ENCODE data around the gene BEND5. TPM values are rescaled to one million over a fixed set of nuclear protein-coding genes. Genes with fewer than 3 reads are reported as not detected.

The BEND5 gene, protein sequence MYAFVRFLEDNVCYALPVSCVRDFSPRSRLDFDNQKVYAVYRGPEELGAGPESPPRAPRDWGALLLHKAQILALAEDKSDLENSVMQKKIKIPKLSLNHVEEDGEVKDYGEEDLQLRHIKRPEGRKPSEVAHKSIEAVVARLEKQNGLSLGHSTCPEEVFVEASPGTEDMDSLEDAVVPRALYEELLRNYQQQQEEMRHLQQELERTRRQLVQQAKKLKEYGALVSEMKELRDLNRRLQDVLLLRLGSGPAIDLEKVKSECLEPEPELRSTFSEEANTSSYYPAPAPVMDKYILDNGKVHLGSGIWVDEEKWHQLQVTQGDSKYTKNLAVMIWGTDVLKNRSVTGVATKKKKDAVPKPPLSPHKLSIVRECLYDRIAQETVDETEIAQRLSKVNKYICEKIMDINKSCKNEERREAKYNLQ
- 17.5 TPM for total RNA-seq

DNA sequence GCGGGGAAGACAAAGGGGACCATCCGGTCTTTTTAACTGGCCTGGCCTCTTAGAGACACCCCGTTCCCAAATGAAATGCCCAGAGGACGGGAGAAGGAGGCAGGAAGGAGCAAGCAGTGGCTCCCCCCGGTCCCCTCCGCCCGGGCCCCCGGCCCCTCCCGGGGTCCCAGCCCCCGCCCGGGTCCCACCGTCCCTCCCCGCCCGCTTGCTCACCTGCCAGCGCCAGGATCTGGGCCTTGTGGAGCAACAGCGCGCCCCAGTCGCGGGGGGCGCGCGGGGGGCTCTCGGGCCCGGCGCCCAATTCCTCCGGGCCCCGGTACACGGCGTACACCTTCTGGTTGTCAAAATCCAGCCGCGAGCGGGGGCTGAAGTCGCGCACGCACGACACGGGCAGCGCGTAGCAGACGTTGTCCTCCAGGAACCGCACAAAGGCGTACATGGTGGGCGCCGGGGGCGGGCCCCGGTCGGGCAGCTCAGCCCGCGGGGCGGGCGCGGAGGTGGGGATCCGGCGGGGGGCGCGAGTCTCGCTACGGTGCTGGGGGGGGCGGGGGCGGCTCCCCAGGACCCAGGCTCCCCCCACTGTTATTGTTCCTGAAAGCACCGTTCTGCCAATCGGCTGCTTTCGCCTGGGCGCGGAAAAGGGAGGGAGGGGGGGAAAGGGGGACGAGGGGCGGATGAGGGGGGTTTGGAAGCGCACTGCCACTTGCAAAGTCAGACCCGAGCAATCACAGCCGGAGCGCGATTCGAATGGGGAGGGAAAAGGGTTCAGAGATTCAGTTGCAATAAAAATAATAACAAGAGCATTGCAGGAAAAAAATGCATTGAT is at the start of gene BEND5:
Gene BEND5 (minus strand): TSS at position 499 of the 826 bp plus-strand sequence. CDS start 60 bp downstream, at position 439.
- DNase-seq (ENCODE audit: low spot score): peak; percentile 41

DNA sequence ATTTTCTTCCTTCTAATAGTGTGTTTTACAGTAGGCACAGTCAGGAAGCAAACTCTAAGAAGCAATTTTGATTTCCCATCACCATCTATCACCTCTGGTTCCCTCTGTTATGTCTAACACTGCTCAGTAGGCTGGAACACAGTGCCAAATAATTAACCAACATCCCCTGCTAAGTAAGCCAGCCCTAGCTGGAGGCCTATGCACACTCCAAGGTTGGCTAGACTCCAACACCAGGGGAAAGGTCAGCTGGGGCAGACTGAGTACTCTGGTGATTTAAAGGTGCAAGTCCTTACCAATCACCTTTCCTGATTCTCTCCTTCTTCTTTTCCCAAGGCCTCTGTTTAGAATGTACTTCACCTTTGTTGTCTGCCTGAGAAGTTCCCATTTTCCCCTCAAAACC is 46.5 kb upstream of the BEND5 start:
- peak; percentile 84 for DNase-seq (ENCODE audit: low spot score)

DNA sequence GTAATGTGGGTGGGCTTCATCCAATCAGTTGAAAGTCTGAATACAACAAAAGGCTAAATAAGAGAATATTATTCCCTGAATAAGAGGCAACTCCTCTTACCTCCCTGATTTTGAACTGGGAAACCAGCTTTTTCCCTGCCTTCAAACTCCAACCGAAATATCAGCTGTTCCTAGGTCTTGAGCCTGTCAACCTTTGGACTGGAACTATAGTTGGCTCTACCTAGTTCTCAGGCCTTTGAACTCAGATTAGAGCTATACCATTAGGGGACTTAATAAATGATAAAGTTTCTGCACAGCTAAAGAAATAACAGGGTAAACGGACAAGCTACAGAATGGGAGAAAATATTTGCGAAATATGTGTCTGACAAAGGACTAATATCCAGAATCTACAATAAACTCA is 43.8 kb upstream of the BEND5 start:
- DNase-seq (ENCODE audit: low spot score): no peak

DNA sequence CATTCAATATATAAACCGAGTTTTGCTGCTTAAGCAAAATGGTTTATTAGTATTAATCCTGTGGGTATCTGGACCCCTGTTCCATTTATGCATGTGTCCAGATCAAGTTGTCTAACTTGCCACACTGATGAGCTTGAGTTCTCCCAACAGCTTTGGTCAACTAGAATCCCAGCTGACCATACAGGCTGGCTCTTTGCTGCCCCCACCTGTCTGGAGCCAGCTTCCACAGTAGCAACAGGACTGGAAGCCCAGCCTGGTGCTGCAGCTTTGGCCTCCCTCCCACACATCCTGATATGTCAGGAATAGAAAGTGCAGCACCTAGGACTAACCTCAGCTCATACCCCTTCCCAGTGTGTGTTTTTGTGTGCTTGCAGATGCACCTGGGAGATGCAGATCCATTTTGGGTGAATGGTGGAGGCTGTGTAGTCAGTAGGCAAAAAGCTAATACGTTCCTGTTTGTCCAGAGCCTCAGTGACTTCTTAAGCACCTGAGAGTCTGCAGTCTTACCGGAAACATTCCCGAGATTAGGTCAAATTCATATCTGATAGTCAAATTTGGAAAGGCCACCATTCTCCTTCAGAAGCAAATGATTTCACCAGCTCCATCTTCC is 40.9 kb upstream of the BEND5 start:
- peak; percentile 70 for DNase-seq (ENCODE audit: low spot score)

DNA sequence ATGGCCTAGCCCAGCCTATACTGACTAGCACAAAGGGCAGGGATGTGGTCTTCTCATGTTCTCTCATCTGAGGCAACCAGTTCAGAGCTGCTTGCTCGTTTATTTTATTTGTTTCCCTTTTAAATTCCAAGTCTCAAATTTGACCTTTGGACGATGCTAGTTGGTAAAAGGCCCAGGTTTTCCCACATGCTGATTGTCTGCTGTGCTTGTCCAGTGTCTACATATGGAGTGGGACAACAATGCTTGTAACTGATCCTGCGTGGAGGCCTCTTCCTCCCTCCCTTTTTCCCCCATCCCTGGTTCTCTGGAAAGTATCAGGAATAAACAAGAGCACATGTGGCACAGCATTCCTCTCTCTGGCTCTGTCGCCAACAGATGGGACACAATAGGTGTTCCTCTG is 34.0 kb upstream of the BEND5 start:
- DNase-seq (ENCODE audit: low spot score): peak; percentile 50

DNA sequence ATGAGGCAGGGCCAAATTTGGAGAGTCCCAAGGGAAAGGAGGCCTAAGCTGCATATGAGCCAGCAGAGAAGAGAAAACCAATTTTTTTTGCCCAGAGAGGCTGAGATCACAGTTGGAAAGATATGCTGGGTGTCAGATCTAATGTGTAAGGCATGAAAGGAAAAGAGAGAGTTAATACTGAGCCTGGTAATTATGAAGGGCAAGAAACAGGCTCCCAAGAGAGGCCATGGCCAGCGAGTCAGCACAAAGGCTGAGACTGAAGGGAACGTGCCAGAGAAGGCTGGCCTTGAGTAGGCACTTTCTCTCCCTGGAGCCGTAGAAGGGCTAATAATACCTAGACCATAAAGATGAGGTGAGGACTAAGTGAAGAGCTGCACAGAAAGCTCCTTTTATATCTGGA is 31.8 kb upstream of the BEND5 start:
- no peak for DNase-seq (ENCODE audit: low spot score)

DNA sequence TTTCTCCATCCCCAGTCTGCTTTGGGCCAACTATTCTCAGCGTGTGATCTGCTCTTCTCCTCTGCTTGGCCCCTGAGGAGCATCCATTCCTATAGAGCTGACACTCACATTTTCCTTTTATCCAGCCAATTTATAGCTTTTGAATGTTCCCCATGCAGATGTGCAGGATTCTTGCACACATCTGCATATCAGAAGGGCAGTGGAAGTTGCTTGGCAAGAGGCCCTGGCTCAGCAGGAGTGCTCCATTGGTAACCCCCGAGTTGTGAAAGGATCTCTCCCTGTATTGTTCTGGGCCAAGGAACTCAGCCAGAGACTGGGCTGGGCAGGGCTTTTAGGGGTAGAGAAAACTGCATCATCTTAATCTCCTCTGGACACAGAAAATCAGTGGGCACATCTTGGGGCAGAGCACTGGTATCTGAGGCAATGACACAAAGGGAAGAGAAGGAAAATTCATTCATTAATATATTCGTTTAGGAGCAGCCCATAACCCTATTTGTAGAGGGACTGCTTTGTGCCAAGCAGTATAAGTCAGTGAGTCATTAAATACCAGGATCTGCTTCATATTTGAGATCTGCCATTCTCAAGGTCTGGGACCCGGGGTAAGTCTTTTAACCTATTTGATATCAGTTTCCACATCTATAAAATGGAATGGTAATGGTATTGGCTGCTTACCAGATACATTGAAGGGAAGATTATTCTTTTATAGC is 31.0 kb upstream of the BEND5 start:
- DNase-seq (ENCODE audit: low spot score): no peak

DNA sequence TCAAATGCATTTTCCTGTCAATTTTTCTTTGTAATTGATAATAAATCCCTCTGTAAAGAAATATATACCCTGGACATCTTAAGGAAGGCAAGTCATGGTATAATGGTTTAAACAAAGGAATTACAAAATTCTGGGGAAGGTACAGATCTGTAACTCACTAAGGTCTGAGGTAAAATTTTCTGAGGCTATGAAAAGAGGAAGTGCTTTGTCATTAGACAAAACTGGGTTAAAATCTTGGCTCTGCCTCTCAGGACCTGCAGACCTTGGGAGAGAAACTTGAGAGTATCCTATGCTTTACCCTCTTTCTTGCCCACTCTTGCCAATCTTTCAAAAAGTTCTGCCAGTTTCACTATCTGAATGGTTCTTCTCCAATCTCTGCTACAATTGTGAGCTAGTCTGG is 26.8 kb upstream of the BEND5 start:
- DNase-seq (ENCODE audit: low spot score): no peak

DNA sequence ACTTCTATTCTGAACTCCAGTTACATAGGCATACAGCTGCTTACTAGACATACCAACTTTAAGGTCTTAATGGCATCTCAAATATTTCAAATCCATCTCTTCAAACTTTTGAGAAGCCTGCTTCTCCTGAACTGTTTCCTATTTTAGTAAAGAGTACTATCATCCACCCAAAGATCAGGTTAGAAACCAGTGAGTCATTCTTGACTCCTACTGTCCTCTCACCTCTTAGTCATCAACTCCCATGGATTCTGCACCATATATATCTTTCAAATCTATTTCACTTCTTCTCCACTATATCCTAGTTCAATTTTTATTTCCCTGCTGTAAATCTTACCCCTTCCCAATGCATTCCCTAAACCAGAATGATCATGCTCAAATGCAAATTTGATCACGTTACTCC is 18.1 kb upstream of the BEND5 start:
- no peak for DNase-seq (ENCODE audit: low spot score)

DNA sequence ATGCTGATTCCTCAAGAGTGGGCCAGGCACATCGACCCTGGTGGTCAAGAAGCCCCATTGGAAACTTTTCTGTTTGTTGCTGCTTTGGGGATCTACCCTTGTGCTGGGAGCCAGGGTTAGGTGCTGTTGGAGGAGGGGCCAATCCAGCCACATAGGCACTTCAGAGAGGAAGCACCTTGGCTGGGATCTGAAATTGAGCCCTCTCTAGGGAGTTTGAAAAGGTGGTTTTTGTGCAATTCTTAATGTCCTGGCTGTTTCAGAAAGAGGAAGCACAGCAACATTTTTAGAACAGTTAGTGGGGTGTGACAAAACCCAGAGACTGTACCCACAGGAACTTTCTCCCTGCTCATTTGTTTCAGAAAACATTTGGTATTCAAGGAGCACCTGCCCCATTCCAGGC is 17.2 kb upstream of the BEND5 start:
- no peak for DNase-seq (ENCODE audit: low spot score)

DNA sequence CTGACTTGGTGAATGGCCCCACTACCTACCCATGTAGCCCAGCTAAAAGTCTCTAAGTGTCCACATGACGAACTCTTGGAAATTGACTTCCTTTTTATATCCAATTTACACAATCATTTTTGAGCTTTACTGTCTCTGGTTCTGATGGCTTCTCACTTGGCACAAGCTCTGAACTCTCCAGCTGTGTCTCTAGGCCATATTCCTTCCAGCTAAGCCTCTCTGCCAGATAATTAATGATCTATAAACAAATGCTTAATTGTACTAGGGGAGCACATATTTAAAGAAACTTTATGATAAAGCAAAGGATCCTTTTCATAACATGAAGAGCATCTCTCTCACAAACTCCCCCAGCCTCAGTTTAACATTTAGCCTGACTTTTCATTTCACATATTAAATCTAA is 16.3 kb upstream of the BEND5 start:
- no peak for DNase-seq (ENCODE audit: low spot score)

DNA sequence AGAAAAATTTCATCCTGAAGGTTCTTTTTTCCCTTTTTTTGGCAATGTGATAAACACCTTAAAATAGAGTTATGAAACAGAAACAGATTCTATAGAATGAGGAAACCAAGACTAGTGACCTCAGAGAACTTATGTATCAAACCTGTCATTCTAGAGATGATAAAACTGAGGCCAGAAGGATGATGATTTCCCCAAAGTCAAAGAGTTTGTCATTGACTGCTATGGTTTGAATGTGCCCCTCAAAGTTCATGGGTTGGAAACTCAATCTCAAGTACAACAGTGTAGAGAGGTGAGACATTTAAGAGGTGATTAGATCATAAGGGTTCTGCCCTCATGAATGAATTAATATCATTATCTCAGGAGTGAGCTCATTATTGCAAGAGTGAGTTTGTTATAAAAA is 13.7 kb upstream of the BEND5 start:
- no peak for DNase-seq (ENCODE audit: low spot score)

DNA sequence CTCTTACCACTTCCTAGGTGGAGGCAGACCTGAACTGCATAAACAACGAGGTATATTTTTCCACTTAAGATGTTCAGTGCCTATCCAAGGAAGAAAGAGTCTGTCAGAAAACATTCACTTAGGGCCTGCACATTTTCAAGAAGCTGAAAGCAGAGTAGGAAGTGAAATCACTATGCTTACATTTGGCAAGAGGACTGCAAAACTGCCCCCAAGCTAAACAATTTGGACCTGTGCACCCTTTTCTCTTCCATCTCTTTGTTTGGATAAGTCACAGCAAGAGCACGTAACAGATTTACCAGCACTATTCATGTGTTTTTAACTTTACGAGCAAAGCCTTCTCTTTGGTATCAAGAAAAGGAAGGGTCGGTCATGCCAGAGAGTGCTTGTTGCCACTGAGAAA is 13.2 kb upstream of the BEND5 start:
- DNase-seq (ENCODE audit: low spot score): no peak

DNA sequence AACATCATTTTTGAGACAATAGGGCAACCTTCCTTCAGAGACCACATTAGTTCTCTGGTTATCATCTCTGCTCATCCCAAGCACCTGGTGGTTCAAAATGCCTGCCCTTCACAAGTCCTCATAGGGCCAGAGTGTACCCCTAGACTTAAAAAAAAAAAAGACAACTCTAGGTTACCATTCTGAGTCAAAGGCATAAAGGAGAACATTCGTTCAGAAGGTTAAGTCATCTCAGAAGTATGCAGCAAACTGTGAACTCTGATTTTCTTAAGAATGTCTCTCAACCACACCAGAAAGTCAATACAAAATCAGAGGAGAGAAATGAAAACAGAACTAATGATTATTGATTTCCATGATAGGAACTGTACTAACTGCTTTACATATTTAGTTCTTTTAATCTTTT is 9.2 kb upstream of the BEND5 start:
- DNase-seq (ENCODE audit: low spot score): no peak

DNA sequence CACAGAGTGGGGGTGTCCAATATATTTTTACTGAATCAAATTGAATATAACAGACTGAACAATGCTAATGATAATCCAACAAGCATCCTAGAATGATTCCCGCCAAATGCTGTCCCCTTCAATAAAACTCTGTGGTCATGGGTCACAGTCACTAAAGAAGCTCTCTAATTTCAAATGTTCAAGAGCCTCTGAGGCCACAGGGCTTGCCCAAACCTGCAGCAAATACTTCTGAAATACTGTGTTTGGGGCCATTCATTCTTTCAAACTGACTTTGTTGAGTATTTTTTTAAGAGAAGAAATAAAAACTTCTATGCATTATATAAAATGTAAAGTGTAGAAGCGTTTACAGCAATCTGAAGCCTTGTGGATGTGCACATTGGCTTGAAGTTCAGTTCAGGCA is 7.6 kb upstream of the BEND5 start:
- DNase-seq (ENCODE audit: low spot score): no peak

DNA sequence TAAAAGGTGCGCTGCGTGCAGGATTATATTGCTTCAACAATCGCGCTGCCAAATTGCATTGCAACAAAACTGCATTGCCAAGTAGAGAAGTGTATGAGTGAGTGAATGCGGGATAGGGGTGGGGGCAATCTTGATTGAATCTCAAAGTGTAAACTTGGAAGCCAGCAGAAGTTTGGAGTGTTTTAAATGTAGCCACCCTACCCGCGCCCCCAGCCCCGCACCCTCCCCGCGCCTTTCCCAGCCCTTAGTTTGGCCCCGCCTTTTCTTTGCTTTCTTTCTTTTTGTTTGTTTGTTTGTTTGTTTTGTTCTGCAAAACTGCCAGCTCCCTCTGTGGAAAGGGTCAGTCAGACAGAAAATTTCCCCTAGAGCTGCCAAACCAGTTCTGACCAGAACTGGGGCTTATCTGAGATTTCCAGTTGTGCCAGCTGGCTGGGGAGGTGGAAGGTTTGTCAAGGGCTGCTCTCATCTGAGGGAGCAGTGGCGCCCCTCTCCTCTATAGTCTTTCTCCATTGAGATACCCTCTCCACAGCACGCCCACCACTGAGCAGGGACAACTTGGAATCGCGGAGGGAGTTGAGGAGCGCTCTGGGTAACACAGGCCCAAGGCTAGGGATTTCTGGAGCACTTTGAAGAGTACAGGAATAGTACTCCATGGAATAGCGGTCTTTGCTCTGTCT is 666 bp upstream of the BEND5 start:
- no peak for DNase-seq (ENCODE audit: low spot score)

DNA sequence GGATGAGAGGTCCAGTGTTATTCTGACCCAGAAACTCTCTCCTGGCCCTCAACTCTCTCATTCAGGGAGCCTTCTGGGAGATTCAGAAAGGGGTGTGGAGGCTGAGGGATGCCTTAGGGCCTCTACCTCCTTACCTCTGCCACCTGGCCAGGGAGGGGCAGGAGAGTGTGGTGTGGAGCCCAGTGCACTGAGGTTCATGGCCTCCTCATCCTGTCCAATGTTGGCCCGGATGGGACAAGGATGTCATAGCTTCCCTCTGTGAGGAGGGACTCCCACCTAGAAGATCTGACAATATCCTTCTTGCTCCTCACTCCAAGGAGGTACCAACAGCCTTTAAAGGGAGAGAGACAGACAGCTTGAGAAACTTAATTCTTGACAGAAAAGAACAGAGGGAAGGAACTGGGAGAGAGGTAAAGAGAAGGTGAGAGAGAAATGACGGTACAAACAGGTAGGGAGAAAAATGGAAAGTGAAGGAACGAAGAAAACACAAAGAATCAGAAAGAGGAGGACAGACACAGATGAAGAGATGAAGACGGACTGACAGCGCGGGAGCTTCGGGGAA is 779 bp downstream of the BEND5 start:
- no peak for DNase-seq (ENCODE audit: low spot score)

DNA sequence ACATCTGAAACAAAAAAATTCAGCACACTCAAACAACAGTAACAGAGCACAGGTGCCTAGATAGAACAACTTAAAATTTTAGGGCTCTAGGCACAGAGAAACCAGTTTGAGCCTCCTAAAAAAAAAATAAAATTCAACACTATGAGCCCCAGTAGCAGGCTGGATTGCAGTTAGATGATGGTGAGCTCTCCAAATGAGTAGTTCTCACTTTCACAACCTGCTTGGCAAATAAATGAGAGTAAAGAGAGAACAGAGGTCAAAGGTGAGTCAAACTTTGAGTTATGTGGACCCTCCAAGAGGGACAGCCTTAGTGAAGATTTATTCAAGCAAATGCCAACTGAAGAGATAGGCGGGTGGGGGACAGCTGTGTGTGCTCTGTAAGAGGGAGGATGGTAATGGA is 3.6 kb downstream of the BEND5 start:
- DNase-seq (ENCODE audit: low spot score): no peak

DNA sequence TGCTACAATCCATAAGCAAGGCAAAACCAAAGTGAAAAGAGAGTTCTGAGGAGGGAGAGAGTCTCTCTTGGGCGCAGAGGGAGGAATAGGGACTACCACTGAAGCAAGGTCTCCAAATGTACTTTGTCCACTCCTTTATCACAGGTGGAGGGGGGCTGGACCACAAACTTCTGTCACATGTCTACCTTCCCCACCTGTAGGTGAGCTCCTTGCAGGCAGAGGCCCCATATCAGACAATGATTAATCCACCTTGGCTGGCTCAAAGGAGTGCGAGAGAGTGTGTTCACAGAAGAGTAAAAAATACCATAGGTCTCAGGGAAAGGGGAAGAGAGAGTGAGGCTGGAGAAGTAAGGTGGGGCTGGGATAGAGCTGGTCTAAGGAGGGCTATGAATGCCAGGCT is 4.5 kb downstream of the BEND5 start:
- peak; percentile 67 for DNase-seq (ENCODE audit: low spot score)

DNA sequence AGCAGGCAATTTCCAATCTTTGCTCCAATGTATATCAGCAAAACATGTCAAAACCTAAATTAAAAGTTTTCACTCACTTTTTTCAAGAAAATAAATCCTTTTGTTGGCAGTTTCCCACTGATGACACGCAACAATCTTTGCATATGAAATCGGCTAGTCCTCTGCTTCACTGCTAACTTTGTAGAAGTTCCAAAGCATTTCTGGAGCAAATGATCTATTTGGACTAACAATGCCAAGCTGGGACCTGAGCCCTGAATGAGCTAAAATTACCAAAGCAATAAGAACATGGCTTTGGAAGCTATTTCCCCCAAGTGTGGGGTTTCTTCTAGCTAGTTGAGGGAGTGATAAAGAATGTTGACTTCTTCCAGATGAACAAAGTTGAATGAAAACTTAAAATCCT is 5.1 kb downstream of the BEND5 start:
- no peak for DNase-seq (ENCODE audit: low spot score)

DNA sequence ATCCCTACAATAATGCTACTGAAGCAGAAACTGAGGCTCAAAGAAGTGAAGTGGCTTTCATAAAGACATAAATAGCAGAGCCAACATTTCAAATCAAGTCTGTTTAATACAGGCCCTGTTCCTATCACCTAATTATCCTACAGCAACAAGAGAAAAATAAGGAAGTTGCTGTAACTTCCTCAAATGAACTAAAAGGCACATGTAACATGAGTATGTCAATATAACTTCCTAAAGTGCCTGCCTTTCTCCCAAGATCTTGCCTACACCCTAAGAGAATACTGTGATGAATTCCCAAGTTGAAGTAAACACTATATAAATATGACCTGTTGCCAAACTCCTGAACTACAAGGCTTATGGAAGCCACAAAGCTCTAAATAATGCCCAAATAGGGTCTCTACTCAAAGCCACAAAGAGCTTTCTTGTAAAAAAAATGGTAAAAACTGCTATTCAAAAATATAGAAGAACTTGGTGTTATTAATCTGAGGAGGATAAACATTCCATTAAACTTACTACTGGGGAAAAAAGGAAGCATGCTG is 8.6 kb downstream of the BEND5 start:
- no peak for DNase-seq (ENCODE audit: low spot score)

Measured in mucosa of gallbladder (tissue), 1 donor.